Measurements from ENCODE around the gene IRAK1. TPM values are rescaled to one million over a fixed set of nuclear protein-coding genes. Genes with fewer than 3 reads are reported as not detected.

The IRAK1 gene
- total RNA-seq = 64.9 to 73.4 TPM (median 69.1 TPM) in 3 replicates

GRCh38 chrX:154019633-154020528, at the start of gene IRAK1:
Gene IRAK1, minus strand, starts transcription at chrX:154019902. Its CDS starts 90 bp downstream, at chrX:154019812.
- Mint-ChIP-seq H3K9me3 (peaks cover 4% of the 10 kb centered on the region), H3K36me3 (peaks cover 10% of the 10 kb centered on the region), H3K4me3 (peak within 1 kb of the TSS; percentile 73), H3K4me1 (peaks cover 17% of the 10 kb centered on the region), H3K27me3 (ENCODE audit: low read depth) (no peaks in the 10 kb centered on the region), H3K27ac (peak within 1 kb of the TSS; percentile 92)
- DNase-seq (ENCODE audit: low spot score in 2 of 2, unreplicated experiment in 2 of 2) = no peak
- TF ChIP-seq CTCF (IDR thresholded peaks at IDR 0.05; ENCODE audit: unreplicated experiment) = no peak

- Mint-ChIP-seq H3K4me1 (peaks cover 7% of the 10 kb centered on the region), H3K36me3 (no peaks in the 10 kb centered on the region), H3K9me3 (peaks cover 12% of the 10 kb centered on the region), H3K4me3 (no peak overlapping the region), H3K27me3 (ENCODE audit: low read depth) (no peaks in the 10 kb centered on the region), H3K27ac (no peak overlapping the region)
- no peak for TF ChIP-seq CTCF (IDR thresholded peaks at IDR 0.05; ENCODE audit: unreplicated experiment)
- DNase-seq (ENCODE audit: low spot score in 2 of 2, unreplicated experiment in 2 of 2) = no peak
Observed at GRCh38 chrX:154068560-154068959, 48.9 kb upstream of the IRAK1 start.

GRCh38 chrX:154064637-154065435, 45.1 kb upstream of the IRAK1 start:
- Mint-ChIP-seq H3K9me3 (peaks cover 12% of the 10 kb centered on the region), H3K36me3 (no peaks in the 10 kb centered on the region), H3K27me3 (ENCODE audit: low read depth) (no peaks in the 10 kb centered on the region), H3K27ac (peak overlapping the region; percentile 12), H3K4me1 (peaks cover 4% of the 10 kb centered on the region), H3K4me3 (no peak overlapping the region)
- no peak for DNase-seq (ENCODE audit: low spot score in 2 of 2, unreplicated experiment in 2 of 2)
- no peak for TF ChIP-seq CTCF (IDR thresholded peaks at IDR 0.05; ENCODE audit: unreplicated experiment)

- H3K9me3 Mint-ChIP-seq = peaks cover 16% of the 10 kb centered on the region
- peaks cover 4% of the 10 kb centered on the region for H3K4me1 Mint-ChIP-seq
- no peak for TF ChIP-seq CTCF (IDR thresholded peaks at IDR 0.05; ENCODE audit: unreplicated experiment)
Observed at GRCh38 chrX:154063234-154063633, 43.5 kb upstream of the IRAK1 start.

GRCh38 chrX:154061801-154062200, 42.1 kb upstream of the IRAK1 start:
- Mint-ChIP-seq H3K27ac (no peak overlapping the region), H3K4me1 (peaks cover 4% of the 10 kb centered on the region), H3K27me3 (ENCODE audit: low read depth) (no peaks in the 10 kb centered on the region), H3K36me3 (no peaks in the 10 kb centered on the region), H3K9me3 (peaks cover 19% of the 10 kb centered on the region), H3K4me3 (no peak overlapping the region)
- DNase-seq (ENCODE audit: low spot score in 2 of 2, unreplicated experiment in 2 of 2) = no peak
- TF ChIP-seq CTCF (IDR thresholded peaks at IDR 0.05; ENCODE audit: unreplicated experiment) = no peak

More at GRCh38 chrX:154063234-154063633, 43.5 kb upstream of the IRAK1 start:
- no peaks in the 10 kb centered on the region for H3K36me3 Mint-ChIP-seq
- DNase-seq (ENCODE audit: low spot score in 2 of 2, unreplicated experiment in 2 of 2) = no peak
- H3K27me3 Mint-ChIP-seq (ENCODE audit: low read depth) = no peaks in the 10 kb centered on the region
- no peak overlapping the region for H3K4me3 Mint-ChIP-seq
- H3K27ac Mint-ChIP-seq = no peak overlapping the region
